Astrocyte (in vitro differentiated cells and primary cell): ENCODE measurements around the gene CLTCL1. TPM values are rescaled to one million over a fixed set of nuclear protein-coding genes. Genes with fewer than 3 reads are reported as not detected.
A peak's percentile ranks its signal among the peaks of the same experiment; 100 is the strongest.

Source experiments
- DNase-seq: peaks from one replicate; pipeline ENCODE4 v3.0.0-alpha.2; 2010; ENCODE audit warnings: low read depth
- FAIRE-seq: peaks from 2 replicates; lab custom pipeline; 2011; peaks lifted over from hg19 to GRCh38; lab: Jason Lieb, UNC
- H2AFZ ChIP-seq: 2 replicates; pipeline ENCODE4 v1.6.0; 2012; ENCODE audit warnings: low read depth, low read length, inconsistent platforms
- H3K27ac ChIP-seq: 2 replicates; pipeline ENCODE4 v1.5.1; 2011; ENCODE audit warnings: low read depth, low read length, inconsistent platforms
- H3K27me3 ChIP-seq: 2 replicates; pipeline ENCODE4 v1.6.0; 2011; ENCODE audit warnings: low read length, inconsistent platforms; ENCODE audit not compliant: insufficient read depth
- H3K36me3 ChIP-seq: 2 replicates; pipeline ENCODE4 v1.5.1; 2011; ENCODE audit warnings: low read length, inconsistent platforms; ENCODE audit not compliant: insufficient read depth
- H3K4me1 ChIP-seq: 2 replicates; pipeline ENCODE4 v1.5.1; 2011; ENCODE audit warnings: low read length, inconsistent platforms; ENCODE audit not compliant: insufficient read depth
- H3K4me2 ChIP-seq: 2 replicates; pipeline ENCODE4 v1.6.0; 2012; ENCODE audit warnings: low read length, inconsistent platforms
- H3K4me3 ChIP-seq: 2 replicates; pipeline ENCODE4 v1.5.1; 2011; ENCODE audit warnings: low read depth, mild to moderate bottlenecking, low read length, inconsistent platforms; ENCODE audit not compliant: insufficient read depth
- H3K79me2 ChIP-seq: 2 replicates; pipeline ENCODE4 v1.6.0; 2012; ENCODE audit warnings: mild to moderate bottlenecking, low read length, inconsistent platforms; ENCODE audit not compliant: insufficient read depth
- H3K9ac ChIP-seq: 2 replicates; pipeline ENCODE4 v1.6.0; 2012; ENCODE audit warnings: mild to moderate bottlenecking, low read length, inconsistent platforms
- H3K9me3 ChIP-seq: 2 replicates; pipeline ENCODE4 v1.5.1; 2012; ENCODE audit warnings: low read depth, mild to moderate bottlenecking, low read length, inconsistent platforms; ENCODE audit not compliant: insufficient read depth
- H4K20me1 ChIP-seq: 2 replicates; pipeline ENCODE4 v1.6.0; 2012; ENCODE audit warnings: low read length, inconsistent platforms; ENCODE audit not compliant: insufficient read depth
- H3K27ac Mint-ChIP-seq: one replicate; pipeline ENCODE4 v1.8.0; 2021; ENCODE audit warnings: mild to moderate bottlenecking, mixed read lengths; ENCODE audit not compliant: unreplicated experiment
- H3K27me3 Mint-ChIP-seq: one replicate; pipeline ENCODE4 v1.8.0; 2021; ENCODE audit warnings: low read depth, mixed read lengths; ENCODE audit not compliant: unreplicated experiment
- H3K36me3 Mint-ChIP-seq: one replicate; pipeline ENCODE4 v1.8.0; 2021; ENCODE audit warnings: low read depth, mixed read lengths; ENCODE audit not compliant: unreplicated experiment
- H3K4me1 Mint-ChIP-seq: one replicate; pipeline ENCODE4 v1.8.0; 2021; ENCODE audit warnings: low read depth, mixed read lengths; ENCODE audit not compliant: unreplicated experiment
- H3K4me3 Mint-ChIP-seq: one replicate; pipeline ENCODE4 v1.8.0; 2021; ENCODE audit warnings: mild to moderate bottlenecking, moderate library complexity, mixed read lengths; ENCODE audit not compliant: unreplicated experiment
- H3K9me3 Mint-ChIP-seq: one replicate; pipeline ENCODE4 v1.8.0; 2021; ENCODE audit warnings: mild to moderate bottlenecking, mixed read lengths; ENCODE audit not compliant: unreplicated experiment
- EZH2 ChIP-seq: IDR thresholded peaks from 2 replicates; pipeline ENCODE4 v1.6.1; 2012; ENCODE audit warnings: mild to moderate bottlenecking, low read length, inconsistent platforms; ENCODE audit not compliant: insufficient read depth
- total RNA-seq: library from RNA; stranded (reverse); gene quantifications from 2 replicates; pipeline ENCODE4 v1.2.1, GENCODE V29; 2021
- TF ChIP-seq, protein P1 (sequence below): IDR thresholded peaks from 2 replicates; pipeline ENCODE4 v1.5.1; 2011; ENCODE audit warnings: low read depth, mild to moderate bottlenecking, inconsistent platforms, low read length, moderate library complexity; ENCODE audit not compliant: insufficient read depth

CLTCL1 gene
- total RNA-seq, 1 donor from 2014 or later, result 54.4 TPM

DNA sequence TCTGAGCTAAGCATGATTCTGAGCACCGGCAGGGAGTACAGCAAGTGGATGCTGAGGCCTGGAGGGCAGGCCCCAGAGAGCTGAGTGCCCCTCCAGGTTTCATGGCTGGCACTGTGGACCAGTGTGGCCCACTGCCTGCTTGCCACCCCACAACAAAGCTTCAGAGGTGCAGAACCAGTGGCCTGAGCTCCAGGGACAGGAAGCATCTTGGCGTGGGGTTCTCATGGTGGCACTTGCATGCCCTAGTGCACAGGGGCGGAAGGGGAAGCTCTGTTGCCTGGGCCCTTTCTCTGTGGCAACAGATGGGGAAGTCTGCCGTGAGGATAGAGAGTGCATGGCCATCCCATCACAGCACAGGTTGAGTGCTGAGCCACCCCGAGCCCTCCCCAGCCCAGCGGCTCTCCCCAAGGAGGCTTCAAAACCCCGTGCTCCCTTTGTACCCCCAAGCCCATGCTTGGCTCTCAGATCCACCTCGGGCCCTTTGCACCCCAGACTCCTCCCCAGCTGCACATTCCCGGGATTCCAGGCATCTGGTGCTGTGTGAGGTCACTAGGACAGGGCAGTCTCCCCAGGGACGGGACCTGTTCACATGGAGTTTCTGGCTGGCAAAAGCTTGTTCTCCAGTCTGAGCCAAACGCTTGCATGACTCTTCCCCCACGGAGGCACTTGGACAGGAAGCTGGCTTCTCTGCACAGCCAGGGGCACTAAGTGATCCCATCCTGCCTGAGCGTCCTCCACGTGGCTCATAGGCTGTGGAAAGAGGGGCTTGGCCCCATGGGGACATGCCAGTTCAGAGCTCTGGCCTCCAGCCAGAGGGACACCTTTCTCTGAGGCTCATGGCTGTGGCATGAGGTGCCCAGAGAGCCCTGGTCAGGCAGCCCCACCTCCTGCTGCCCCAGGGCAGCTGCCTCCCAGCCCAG, 117.2 kb downstream of the CLTCL1 start:
- Histone ChIP-seq H3K27ac (peak overlapping the region; percentile 29), H3K27me3 (peaks cover 4% of the 10 kb centered on the region), H3K9ac (peak overlapping the region; percentile 28), H3K4me3 (no peak overlapping the region), H4K20me1 (peaks cover 54% of the 10 kb centered on the region), H3K4me2 (peak overlapping the region; percentile 99), H3K4me1 (peaks cover 55% of the 10 kb centered on the region), H2AFZ (no peak overlapping the region), H3K79me2 (peaks cover 73% of the 10 kb centered on the region), H3K36me3 (no peaks in the 10 kb centered on the region), H3K9me3 (no peaks in the 10 kb centered on the region)
- H3K27ac Mint-ChIP-seq, result peak overlapping the region; percentile 53
- H3K4me1 Mint-ChIP-seq, result peaks cover 25% of the 10 kb centered on the region
- no peak for FAIRE-seq
- peaks cover 4% of the 10 kb centered on the region for H3K27me3 Mint-ChIP-seq
- TF ChIP-seq, protein P1, sequence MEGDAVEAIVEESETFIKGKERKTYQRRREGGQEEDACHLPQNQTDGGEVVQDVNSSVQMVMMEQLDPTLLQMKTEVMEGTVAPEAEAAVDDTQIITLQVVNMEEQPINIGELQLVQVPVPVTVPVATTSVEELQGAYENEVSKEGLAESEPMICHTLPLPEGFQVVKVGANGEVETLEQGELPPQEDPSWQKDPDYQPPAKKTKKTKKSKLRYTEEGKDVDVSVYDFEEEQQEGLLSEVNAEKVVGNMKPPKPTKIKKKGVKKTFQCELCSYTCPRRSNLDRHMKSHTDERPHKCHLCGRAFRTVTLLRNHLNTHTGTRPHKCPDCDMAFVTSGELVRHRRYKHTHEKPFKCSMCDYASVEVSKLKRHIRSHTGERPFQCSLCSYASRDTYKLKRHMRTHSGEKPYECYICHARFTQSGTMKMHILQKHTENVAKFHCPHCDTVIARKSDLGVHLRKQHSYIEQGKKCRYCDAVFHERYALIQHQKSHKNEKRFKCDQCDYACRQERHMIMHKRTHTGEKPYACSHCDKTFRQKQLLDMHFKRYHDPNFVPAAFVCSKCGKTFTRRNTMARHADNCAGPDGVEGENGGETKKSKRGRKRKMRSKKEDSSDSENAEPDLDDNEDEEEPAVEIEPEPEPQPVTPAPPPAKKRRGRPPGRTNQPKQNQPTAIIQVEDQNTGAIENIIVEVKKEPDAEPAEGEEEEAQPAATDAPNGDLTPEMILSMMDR, result no peak
- TF ChIP-seq EZH2, result no peak
- peaks cover 8% of the 10 kb centered on the region for H3K36me3 Mint-ChIP-seq
- peak; percentile 54 for DNase-seq
- no peak overlapping the region for H3K4me3 Mint-ChIP-seq
- no peaks in the 10 kb centered on the region for H3K9me3 Mint-ChIP-seq

DNA sequence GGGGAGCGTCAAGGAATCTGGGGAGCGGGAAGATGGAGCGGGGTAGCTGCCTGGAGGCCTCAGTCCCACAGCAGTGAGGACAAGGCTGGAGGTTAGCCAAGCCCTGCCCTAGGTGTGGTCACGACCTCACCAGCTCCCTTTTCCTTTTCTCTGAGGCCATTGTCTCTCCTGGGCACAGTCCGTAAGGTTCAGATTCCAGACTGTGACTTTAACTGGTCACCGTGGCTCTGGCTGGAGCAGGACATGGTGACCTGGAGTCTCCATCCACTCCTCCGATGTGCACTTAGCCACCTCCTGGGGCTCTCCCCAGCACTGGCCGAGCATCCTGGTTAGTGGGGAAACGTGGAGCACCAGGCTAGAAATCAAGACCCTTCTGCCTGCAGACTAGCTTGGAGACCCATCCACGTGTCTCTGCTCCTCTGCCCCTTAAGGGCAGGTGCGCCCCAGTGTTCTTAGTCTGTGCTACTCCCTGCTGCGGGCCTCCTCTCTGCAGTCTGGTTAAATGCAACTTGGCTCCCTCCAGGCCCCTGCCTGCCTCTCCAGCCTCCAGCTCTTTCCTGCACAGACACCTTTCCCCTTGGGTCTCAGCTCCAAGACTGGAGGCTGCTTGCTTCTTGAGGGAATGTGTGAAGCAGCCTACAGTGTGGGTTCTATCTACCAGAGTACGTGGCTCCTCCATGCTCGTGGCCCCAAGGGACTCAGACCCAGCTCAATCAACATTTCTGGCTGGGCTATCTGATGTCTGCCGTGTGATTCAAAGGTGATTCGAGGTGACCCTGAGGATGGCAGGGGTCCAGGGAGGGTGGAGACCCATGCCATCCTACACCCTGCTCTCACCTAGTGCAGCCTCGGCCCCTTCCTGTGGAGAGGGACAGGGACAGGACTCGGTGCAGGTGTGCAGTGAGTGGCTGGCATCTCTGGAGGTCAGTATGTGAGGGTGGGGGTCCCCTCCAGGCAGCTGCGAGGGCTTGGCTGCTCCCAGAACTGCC, 118.2 kb downstream of the CLTCL1 start:
- Histone ChIP-seq H3K27ac (no peak overlapping the region), H3K4me2 (peak overlapping the region; percentile 99)
- H3K4me1 Mint-ChIP-seq, result peaks cover 22% of the 10 kb centered on the region

More for the DNA sequence above, 118.2 kb downstream of the CLTCL1 start:
- peak overlapping the region; percentile 98 for H3K4me3 Mint-ChIP-seq
- peaks cover 14% of the 10 kb centered on the region for H3K27me3 ChIP-seq
- no peaks in the 10 kb centered on the region for H3K36me3 ChIP-seq
- no peaks in the 10 kb centered on the region for H3K9me3 ChIP-seq
- peak overlapping the region; percentile 85 for H3K4me3 ChIP-seq
- peaks cover 73% of the 10 kb centered on the region for H3K79me2 ChIP-seq
- H3K4me1 ChIP-seq, result peaks cover 52% of the 10 kb centered on the region
- peak overlapping the region; percentile 74 for H3K27ac Mint-ChIP-seq
- DNase-seq (no peak), FAIRE-seq (no peak)
- H3K27me3 Mint-ChIP-seq, result peaks cover 11% of the 10 kb centered on the region
- peak overlapping the region; percentile 97 for H3K9ac ChIP-seq
- H4K20me1 ChIP-seq, result peaks cover 54% of the 10 kb centered on the region
- no peak overlapping the region for H2AFZ ChIP-seq
- TF ChIP-seq, protein P1, result no peak
- no peak for TF ChIP-seq EZH2
- H3K9me3 Mint-ChIP-seq, result peaks cover 2% of the 10 kb centered on the region
- H3K36me3 Mint-ChIP-seq, result peaks cover 8% of the 10 kb centered on the region
